T-helper 1 cell treated with Interleukin-12 subunit alpha and Interleukin-12 subunit beta and Interleukin-4 antibody, amounts not matched to agents 30 ng/mL and 1 ng/mL, for 36 hours (primary cell): ENCODE results near the gene IMMP2L. TPM values are rescaled to one million over a fixed set of nuclear protein-coding genes. Genes with fewer than 3 reads are reported as not detected.

ENCODE experiments used
- intact Hi-C: fragments of 100-400 bp; cut with micrococcal nuclease; formaldehyde crosslinking; loops from one replicate; pipeline ENCODE4 v1.15.1; 2024
- total RNA-seq: library from RNA; stranded (reverse); gene quantifications from 2 replicates; pipeline ENCODE4 v1.2.3, GENCODE V29; 2022

The IMMP2L gene
- total RNA-seq, 1 donor from 2014 or later, result 10.4 TPM

- intact Hi-C loops, result no loop called here
These were observed 787.2 kb downstream of the IMMP2L start for GRCh38 chr7:110775046-110775445.

- intact Hi-C loops, result no loop called here
These were observed 788.2 kb downstream of the IMMP2L start for GRCh38 chr7:110774071-110774470.

- intact Hi-C loops, result no loop called here
These were observed 789.7 kb downstream of the IMMP2L start for GRCh38 chr7:110772615-110773014.

GRCh38 chr7:110771717-110772116 lies 790.6 kb downstream of the IMMP2L start:
- intact Hi-C loops, result no loop called here

GRCh38 chr7:110767550-110768110 lies 794.7 kb downstream of the IMMP2L start:
- intact Hi-C loops, result no loop called here

- intact Hi-C loops, result no loop called here
These were observed 795.4 kb downstream of the IMMP2L start for GRCh38 chr7:110766864-110767263.

- intact Hi-C loops, result no loop called here
These were observed 797.4 kb downstream of the IMMP2L start for GRCh38 chr7:110764852-110765251.

- intact Hi-C loops, result no loop called here
These were observed 799.6 kb downstream of the IMMP2L start for GRCh38 chr7:110762546-110763225.

GRCh38 chr7:110760341-110760740 lies 802.0 kb downstream of the IMMP2L start:
- intact Hi-C loops, result no loop called here

GRCh38 chr7:110759069-110759468 lies 803.2 kb downstream of the IMMP2L start:
- intact Hi-C loops, result no loop called here

GRCh38 chr7:110754649-110755048 lies 807.6 kb downstream of the IMMP2L start:
- intact Hi-C loops, result no loop called here

- intact Hi-C loops, result no loop called here
These were observed 811.2 kb downstream of the IMMP2L start for GRCh38 chr7:110750931-110751605.

GRCh38 chr7:110733221-110733620 lies 829.1 kb downstream of the IMMP2L start:
- intact Hi-C loops, result no loop called here

GRCh38 chr7:110724811-110725210 lies 837.5 kb downstream of the IMMP2L start:
- intact Hi-C loops, result no loop called here

GRCh38 chr7:110721395-110721794 lies 840.9 kb downstream of the IMMP2L start:
- intact Hi-C loops, result no loop called here

- intact Hi-C loops, result no loop called here
These were observed 841.7 kb downstream of the IMMP2L start for GRCh38 chr7:110720626-110721025.

GRCh38 chr7:110719741-110720140 lies 842.6 kb downstream of the IMMP2L start:
- intact Hi-C loops, result no loop called here

- intact Hi-C loops, result no loop called here
These were observed 843.6 kb downstream of the IMMP2L start for GRCh38 chr7:110718503-110719205.

- intact Hi-C loops, result no loop called here
These were observed 858.1 kb downstream of the IMMP2L start for GRCh38 chr7:110704225-110704624.

- intact Hi-C loops, result no loop called here
These were observed 863.7 kb downstream of the IMMP2L start for GRCh38 chr7:110698576-110698975.

- intact Hi-C loops, result no loop called here
These were observed 868.9 kb downstream of the IMMP2L start for GRCh38 chr7:110693344-110693743.

- intact Hi-C loops, result no loop called here
These were observed 873.4 kb downstream of the IMMP2L start for GRCh38 chr7:110688908-110689307.
